Stimulated activated CD4-positive, alpha-beta T cell treated with anti-CD3 and anti-CD28 coated beads, TNF-alpha, amount 100 ng/mL, for 4 hours (primary cell): ENCODE data around the gene EZH2.
A peak's percentile ranks its signal among the peaks of the same experiment; 100 is the strongest.

ENCODE experiments used
- DNase-seq, 3 experiments: peaks; one replicate each; pipeline ENCODE4 v3.0.0-alpha.2; 2020; ENCODE audit warnings: low read depth in 3 of 3

The EZH2 gene

DNA sequence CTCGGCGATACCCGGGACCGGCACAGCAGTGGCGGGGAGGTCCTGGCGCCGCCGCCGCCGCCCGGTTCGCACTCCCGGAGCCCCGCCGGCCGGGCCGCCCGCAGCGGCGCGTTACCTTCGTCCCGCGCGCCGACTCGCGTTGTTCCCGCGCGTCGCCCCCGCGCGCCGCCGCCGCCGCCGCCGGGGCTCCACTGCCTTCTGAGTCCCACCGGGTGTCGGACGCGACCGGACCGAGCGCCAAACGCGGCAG is at the start of gene EZH2:
EZH2 (minus strand) TSS at position 243 of the 250 bp plus-strand sequence. CDS start 36,993 bp downstream, outside the sequence.
- no peak for DNase-seq

DNA sequence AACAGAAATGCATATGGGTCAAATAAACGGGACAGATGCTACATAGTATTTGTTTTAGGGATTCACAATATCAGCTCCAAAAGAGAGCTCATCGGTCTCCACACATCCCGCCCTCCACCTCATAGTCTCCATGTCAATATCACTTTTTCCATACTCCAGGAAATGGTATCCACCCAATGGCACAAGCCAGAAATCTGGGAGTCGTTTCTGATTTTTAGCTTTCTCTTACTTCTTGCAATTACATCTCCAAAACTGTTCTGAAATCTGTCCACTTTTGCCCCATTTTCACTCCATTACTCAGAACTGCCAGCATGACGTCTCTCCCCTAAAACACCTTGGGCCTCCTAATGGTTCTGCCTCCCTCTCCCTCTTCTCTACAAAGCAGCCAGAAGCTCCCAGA is 47.4 kb upstream of the EZH2 start:
- DNase-seq: no peak

DNA sequence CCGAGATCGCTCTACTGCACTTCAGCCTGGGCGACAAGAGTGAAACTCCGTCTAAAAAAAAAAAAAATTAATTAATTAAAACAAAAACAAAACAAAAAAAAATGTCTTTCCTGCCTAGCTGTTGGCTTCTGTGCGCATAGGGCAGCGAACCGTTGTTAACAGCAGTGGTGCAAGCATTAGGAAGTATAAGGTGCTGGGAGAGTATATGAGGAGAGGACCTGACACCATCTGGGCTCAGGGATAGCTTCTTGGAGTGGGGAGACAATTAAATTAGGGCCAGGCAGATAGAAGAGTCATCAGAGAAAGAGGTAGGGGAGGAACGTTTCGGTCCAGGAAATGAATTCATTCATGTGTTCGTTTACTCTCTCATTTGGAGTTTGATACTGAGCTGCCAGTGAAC is 46.2 kb upstream of the EZH2 start:
- DNase-seq: no peak

DNA sequence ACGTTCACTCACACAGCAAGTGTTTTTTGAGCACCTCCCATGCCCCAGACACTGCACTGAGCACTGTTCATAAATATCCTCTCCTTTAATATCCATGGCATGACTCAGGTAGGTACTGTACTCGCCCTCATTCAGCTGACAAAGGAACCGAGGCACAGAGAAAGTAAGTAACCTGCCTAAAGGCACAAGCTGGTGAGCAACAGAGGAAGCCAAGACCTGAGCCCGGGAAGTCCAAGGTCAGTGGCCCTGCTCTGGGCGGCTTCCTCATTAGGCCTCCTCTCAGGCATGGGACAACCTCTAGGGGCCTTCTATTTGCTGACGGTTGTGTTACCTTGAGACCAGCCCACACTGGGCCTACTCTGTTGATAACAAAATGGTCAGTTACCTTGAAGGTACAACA is 45.1 kb upstream of the EZH2 start:
- DNase-seq: no peak

DNA sequence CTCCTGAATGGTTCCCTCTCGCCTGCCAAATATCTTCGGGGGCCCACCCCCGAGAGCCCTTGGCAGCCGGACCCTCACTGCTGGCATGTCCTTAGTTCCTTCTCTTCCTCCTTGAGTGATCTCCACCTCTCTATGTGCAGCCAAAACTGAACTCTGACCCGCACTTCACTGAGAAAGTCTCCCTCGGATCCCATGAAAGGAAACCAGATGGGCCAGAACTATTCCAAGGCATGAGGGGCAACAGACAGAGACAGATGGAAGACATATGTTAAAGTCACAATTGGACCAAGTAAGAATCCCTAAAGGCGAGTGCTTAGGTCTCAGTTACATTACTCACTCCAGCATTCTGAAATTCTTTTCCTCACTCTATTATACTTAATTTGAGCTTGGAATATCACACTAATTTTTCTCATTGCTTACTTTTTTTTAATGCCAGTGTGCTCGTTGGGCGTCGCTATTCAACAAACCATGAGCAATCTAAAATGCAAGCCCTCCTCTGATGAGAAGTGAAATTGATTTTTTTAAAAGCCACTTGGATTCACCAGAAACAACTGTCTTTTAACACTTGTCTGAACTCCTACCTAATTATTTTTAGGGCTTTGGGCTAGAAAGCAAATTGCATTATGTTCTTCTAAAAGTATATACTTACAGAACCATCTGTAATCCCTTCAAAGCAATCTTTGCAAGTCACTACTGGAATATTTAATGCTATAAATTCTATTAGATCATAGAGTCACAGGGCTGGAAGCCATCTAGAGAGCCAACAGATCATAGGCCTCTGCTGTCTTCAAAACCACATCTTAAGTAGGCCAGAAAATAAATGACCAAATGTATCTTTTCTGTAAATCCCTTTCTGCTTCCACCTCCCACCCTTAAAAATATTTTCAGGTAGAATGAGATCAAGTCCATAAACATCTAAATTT is 43.3 kb upstream of the EZH2 start:
- DNase-seq: no peak

DNA sequence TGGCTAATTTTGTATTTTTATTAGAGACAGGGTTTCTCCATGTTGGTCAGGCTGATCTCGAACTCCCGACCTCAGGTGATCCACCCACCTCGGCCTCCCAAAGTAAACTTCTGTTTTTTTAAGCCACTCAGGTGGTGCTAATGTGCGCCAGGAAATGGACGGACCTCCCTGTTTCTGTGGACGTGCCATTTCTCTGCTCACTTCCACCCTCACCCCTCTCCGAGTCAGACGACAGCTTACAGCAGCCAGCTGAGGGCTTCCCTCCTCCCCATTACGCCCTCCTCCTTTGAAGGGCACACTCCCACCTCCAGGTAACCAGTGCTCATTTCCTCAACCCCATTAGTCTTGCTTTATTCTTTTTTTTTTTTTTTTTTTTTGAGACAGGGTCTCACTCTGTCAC is 41.7 kb upstream of the EZH2 start:
- no peak for DNase-seq

DNA sequence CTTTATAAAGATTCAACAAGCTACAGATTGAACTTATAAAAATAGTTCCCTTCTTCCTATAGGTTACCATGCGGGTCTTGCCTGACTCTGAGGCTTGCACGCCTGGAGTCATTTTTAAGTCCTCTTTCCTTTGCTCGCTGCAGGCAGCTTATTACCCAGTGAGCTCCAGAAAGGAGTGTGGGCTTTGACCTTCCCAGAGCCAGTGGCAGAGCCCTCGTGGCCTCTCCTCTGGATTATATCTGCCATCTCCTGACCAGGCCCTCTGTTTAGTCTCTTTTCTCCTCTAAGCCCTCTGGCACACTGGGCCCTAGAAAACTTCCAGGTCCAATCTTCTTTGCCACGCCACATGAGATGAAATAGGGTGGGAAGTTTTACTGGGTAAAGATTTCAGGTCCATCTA is 39.9 kb upstream of the EZH2 start:
- no peak for DNase-seq

DNA sequence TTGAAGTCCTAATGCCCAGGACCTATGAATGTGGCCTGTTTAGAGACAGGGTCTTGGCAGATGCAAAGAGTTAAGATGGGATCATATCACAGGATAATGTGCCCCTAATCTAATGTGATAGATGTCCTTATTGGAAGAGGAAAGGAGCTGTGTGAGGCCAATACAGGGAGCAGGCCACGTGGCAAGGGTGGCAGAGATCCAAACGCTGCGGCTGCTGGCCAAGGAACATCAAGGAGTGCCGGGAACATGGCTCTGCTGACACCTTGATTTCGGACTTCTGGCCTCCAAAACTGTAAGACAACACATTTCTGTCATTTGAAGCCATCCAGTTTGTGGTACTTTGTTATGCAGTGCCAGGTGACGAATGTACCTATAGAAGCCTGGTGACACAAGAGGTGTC is 37.7 kb upstream of the EZH2 start:
- DNase-seq: no peak

DNA sequence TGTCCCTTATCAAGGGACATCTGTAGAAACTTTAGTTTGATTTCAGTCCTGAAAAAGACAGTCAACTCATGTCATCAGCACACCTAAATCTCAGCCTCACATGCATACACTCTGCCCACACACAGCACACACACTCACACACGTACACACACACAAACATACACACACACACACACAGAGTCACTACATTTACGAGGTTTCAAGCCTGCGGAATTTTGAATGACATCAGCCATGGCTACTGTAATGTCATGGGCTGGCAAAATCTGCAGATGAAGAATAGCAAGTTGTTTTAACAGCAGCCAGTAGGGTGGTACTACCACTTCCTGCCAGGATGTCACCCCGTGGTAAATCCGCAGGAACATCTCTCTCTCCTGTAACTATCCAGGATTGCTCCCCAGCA is 37.1 kb upstream of the EZH2 start:
- no peak for DNase-seq

DNA sequence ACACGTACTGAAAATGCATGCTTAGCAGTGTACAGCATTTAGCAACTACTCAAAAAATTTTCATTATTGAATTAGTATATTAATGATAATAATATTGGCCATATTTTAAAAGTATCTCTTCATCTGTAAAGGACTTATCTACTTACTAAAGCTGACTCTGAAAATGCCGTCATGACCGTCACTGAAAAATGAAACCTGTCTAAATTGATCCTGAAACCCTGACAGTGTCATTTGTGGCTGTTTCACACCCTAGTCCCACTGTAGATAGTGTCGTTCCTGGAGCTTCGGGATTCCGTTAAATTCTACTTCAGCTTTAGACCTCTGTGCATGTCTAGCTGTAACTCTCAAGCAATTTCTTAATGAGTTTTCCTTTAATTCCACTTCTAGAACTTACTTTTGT is 35.8 kb upstream of the EZH2 start:
- DNase-seq: no peak

DNA sequence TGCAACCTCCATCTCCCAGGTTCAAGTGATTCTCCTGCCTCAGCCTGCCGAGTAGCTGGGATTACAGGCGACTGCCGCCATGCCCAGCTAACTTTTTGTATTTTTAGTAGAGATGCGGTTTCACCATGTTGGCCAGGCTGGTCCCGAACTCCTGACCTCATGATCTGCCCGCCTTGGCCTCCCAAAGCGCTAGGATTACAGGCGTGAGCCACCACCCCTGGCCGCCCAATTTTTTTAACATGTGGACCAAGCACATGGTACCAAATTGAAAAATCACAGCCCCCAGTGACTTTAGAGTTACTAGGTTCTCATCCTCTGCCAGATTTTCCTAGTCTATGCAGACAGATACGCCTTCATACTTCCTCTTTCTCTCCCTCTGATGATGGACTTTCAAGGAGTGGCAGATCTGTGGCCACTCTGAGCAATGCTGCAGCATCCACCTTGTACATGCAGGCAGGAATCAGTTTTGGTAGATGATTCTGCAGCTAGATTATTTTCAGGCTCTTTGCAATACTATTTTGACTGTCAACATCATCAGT is 34.0 kb upstream of the EZH2 start:
- DNase-seq: no peak

DNA sequence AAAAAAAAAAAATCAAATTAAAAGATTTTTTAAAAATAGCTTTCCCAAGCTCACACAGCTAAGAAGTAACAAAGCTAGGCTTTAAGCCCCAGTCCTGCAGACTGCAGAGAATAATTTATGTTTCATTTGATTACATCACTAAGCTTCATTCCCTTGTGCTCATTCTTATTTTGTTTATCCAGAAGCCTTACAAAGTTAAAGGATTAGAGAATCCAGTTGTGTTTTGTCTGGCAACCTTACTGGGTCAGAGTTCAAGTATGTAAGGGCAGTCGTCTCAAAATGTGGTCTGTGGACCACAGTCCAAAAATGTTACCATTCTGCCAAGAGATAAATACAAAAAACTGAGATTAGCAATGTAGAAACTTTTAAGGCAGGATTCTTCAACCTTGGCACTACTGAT is 32.1 kb upstream of the EZH2 start:
- no peak for DNase-seq

DNA sequence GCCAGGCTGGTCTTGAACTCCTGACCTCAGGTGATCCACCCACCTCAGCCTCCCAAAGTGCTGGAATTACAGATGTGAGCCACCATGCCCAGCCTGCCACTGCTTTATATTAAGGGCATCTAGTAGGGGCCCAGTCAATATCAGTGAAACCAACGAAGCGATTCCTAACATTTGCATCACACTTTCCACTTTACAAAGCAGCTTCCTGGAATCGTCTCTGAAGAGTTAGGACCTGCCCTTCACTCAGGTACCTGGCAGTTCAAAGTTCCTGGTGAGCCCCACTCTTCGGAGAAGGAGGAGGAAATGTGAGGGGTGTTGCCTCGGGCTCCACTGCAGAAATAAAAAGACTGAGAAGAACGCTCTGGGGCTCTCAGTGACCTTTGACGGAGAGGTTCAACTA is 31.1 kb upstream of the EZH2 start:
- no peak for DNase-seq

DNA sequence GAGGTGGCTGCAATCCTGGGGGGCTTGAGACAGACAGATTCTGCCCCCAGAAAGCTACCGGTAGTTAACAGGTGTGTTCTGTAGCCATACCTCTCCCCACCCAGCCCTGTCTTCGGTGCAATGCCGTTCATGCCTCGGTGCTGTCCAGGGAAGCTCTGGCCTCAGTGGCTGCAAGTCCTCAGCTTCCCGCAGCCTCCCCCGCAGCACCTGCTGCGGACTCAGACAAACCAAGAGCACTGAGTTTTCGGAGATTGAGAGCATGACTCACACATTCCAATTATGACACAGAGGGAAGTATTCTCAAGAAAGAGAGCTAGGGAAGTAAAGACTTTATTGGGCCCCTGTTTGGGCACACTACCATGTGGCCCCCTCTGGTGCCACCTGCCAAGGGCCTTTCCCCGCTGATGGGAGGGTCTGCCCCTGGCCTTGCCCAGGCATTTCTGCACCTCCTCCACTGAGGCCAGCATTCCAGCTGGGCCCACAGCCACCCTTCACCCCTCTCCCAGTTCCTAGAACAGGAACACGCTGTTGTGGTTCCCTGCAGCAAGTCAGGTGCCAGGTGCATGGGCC is 30.2 kb upstream of the EZH2 start:
- peak; percentile 21 to 48 (median 31) for DNase-seq

DNA sequence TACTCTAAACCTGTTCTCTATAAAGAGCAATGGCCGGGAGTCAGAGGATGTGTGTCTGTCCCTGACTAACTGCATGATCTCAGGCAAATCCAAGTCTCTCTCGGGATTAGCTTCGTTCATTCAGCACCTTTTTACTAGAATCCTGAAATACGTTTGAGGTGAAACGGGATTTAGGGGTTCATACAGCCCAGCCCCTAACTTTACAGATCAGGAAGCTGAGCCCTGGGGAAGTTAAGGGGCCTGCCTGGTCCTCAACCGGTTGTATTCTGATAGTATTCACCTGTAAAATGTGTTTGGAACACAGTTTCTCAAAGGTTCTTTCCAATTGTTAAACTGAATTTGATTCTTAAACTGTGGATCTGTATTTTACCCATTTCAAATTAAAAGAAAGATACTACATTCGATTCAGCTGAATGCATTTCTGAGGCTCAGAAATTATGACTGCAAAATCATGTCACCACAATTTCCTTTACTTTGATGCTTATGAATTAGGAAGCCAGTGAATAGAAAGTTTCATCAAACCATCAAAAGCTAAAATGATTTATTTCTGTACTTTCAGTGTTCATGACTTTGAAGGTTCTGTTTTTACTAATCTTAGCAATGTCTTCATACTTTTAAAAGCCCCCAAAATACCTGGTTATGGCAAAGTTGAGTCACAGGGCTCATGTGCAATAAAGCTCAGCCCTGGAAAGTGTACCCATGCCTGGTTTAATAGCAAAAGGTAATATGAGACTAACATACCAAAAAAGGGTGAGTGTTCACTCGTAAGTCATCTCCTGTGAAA is 28.9 kb upstream of the EZH2 start:
- peak in 2 of 3 experiments; percentile 30 to 40 for DNase-seq

DNA sequence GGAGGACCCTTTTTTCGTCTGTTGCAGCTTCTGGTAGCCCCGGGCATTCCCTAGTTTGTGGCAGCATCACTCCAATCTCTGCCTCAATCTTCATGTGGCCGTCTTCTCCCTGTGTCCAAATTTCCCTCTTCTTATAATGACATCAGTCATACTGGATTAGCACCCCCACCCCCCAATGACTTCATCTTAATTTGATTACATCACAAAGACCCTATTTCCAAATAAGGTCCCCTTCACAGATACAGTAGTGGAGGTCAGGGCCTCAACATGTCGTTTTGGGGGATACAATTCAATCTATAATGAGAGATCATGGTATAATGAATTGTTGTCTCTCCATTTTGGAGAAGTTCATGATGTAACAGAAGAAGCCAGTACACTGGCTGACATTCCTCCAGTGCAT is 28.1 kb upstream of the EZH2 start:
- no peak for DNase-seq

DNA sequence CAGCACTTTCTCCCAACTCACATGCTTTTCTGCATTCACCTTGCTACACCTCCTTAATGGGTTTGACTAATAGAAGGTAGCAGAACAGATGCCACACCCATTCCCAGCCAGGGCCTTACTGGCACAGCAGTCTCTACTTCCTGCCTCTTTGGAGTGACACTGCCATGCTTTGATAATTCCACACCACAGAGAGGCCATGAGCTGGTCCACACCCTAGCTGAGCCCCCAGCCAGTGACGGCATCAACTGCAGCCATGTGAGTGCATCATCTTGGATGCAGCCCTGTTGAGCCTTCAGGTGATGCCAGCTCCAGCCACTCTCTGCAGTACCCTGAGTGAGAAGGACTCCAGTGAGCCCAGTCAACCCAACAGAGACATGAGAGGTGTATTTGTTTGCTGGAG is 27.5 kb upstream of the EZH2 start:
- DNase-seq: no peak

DNA sequence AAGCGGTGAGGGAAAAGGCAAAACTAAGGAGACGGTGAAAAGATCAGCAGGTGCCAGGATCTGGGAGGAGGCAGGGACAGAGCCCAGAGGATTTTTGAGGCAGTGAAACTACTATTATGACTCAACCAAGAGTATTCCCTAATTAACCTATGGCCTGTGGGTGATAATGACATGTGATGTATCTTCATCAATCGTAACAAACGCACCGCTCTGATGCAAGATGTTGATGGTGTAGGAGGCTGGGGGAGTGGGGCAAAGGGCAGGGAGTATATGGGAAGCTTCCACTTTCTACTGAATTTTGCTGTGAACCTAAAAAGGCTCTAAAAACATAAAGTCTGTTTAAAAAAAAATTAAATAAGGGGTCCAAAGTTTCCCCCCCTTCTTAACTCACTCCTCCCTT is 25.5 kb upstream of the EZH2 start:
- no peak for DNase-seq

DNA sequence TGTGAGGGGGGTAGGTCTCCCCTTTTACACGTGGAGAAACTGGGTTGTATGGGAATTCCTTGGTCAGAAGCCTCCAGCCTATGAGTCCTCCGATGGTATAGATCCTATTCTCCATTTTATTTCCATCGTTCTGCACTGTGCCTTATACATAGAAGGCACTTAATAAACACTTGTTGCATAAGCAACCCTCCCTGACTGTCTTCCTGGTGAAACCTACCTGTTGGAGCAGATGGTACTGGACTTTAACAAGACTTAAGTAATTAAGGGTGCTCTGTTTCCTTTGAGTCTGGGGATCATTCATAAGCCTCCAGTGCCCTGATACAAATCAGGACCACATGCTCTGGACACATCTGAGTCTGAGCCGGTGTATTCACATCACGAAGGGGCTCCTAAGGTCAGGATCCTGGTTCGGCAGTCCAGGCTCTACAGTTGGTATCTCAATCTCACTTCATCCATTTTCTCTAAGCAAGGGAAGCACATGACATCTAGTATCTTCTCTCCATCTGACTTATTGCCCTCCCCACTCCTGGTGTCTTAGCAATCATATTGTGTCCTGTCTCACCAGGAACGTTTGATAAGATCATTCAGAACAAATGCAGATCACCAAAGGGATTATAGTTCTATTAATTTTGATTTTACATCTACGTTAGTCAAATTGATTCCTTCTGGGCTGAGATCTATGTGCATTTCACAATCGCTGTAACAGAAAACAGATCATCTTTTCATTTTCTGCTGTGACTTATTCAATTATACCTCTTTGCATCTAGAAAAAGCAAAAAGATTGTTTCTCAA is 22.8 kb upstream of the EZH2 start:
- DNase-seq: no peak

DNA sequence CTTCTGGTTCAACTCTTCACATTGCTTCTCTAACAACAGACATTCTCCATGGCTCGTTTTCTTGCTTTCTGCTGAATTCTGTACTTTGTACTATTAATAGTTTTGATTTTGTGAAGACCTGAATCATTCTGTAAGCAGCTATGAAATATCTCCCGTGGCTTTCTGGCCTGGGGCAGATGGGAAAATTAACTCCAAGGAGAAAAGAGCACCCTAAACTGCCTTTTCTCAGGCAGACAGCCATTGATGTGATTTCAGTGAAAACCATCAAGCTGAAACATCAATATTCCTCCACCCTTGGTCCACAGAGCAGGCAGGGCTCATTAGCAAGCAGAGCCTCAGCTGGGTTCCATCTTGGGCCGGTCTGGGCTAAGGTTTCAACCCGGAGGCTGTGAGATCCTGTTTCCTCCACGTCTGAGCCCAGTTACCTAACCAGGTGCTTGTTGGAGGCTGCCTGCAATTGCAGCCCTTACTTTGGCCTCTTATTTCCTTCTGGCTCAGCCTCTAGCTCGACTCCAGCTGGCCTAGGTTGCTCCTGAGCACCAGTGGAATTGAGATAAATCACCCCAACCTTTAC is 21.1 kb upstream of the EZH2 start:
- no peak for DNase-seq

DNA sequence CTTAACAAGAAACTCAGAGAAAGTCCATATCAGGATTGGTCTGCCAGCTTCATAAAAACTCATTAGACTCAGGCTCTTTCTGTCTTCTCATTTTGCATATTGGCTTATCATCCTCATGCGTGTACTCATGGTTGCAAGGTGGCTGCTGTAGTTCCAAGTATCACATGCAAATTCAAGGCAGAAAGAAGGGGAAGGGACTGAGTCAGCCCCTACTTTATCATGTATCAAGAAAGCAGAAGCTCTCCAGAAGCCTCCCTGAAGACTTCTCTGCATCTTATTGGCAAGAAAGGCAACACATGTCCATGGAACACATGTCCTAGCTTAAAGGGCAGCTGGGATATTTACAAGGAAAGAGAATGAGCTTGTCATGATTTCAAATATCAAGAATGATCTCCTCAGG is 19.4 kb upstream of the EZH2 start:
- no peak for DNase-seq

DNA sequence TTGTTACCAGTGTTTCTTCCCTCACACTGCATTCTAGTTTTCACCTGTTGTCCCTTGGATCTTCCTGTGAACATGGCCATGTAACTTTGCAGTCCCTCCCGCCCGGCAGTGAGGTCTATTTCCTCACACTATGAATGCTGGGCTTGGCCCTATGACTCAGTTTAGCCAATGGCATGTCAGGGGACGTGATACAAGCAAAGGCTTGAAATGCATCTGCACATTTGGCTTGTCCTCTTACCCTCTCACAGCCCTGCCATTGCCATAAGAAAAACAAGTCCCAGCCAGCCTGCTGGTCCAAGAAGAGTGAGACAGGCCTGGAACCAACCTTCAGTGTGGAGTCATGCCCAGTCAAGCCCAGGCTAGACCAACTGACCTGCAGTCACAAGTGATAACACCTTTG is 17.1 kb upstream of the EZH2 start:
- no peak for DNase-seq
